IPS-NIHi7 (cell line): Measurements from ENCODE around the gene CACNB4.
"Not testable (repeated sequence)": the region's sequence is repeated elsewhere in the genome, so short reads cannot be mapped to it uniquely, and the experiment has no call there.

ENCODE experiments used
- DNase-seq: peaks from one replicate; pipeline ENCODE4 v3.0.0; 2012; ENCODE audit warnings: mixed read lengths; ENCODE audit errors: extremely low spot score

CACNB4 gene

GRCh38 chr2:152050915-152051314 lies 47.9 kb downstream of the CACNB4 start:
- no peak for DNase-seq

DNA sequence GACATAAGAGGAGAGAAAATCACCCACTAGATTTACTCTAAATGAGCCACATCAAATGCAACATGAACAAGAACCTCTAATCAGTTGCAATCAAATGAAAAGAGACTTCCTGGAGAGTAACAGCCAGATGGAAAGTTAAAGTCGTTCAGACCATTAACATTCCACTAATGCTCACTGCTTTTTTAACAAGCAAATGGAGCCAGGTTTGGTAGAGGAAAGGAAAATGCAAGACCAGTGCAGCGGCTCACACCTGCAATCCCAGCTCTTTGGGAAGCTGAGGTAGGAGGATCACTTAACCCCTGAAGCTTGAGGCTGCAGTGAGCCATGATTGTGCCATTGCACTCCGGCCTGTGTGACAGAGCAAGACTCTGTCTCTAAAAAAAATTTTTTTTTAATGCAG lies 48.5 kb downstream of the CACNB4 start:
- DNase-seq = peak; percentile 44

DNA sequence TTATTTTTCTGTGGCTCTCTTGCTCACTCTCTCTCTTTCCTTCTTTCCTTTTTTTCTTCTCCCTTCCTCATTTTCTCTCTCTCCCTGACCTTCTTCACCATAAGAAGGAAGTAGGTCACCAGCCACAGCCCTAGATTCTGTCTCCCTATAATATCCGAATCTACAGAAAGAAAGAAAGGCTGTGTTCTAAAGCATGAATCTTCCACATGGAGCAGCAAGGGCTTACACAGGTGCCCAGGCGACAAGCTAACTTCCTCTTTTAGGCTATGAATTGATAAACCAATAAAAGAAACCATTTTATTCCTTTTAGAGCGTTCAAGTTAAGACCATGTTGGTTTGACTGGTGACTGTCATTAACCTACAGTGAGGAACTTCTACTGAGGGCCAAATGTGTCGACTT lies 49.3 kb downstream of the CACNB4 start:
- no peak for DNase-seq

- DNase-seq = peak; percentile 43
Observed at GRCh38 chr2:152047824-152048471, 50.9 kb downstream of the CACNB4 start.

DNA sequence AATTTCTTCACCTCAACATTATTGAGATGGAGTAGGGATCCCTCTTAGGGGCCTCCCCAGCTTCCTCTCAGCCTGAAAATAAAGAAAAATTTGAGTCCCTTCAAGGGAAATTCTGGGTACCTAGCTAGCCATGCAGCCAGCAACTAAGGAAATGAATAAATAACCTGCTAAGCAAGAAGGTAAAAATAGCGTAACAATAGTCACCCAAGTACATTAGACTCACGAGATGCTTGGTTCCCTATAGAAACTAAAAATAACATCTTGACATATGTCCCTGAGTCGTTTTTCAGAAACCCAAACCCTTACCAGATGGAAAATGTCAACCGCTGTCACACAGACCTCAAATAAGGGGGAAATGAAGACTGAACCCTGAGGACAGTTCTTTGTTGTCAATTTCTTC lies 51.9 kb downstream of the CACNB4 start:
- no peak for DNase-seq

DNA sequence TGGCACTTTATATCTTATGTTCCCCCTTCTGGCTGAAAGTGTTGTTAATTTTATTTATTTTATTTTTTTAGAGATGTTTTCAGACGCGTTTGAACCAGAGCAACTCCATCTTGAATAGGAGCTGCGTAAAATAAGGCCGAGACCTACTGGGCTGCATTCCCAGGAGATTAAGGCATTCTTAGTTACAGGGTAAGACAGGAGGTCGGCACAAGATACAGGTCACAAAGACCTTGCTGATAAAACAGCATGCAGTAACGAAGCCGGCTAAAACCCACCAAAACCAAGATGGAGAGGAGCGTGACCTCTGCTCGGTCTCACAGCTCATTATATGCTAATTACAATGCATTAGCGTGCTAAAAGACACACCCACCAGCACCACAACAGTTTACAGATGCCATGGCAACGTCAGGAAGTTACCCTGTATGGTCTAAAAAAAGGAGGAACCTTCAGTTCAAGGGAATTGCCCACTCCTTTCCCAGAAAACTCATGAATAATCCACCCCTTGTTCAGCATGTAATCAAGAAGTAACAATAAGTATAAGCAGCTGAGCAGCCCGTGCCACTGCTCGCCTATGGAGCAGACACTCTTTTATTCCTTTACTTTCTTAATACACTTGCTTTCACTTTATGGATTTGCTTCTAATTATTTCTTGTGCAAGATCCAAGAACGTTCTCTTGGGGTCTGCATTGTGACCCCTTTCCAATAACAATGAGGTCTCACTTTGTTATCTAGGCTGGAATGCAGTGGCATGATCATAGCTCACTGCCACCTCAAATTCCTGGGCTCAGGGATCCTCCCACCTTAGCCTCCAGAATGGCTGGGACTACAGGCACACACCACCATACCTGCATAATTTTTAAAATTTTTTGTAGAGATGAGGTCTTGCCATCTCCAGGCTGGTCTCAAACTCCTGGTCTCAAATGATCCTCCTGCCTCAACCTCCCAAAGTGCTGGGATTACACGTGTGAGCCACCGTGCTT lies 55.9 kb downstream of the CACNB4 start:
- no peak for DNase-seq

GRCh38 chr2:152038441-152038958 lies 60.3 kb downstream of the CACNB4 start:
- no peak for DNase-seq

DNA sequence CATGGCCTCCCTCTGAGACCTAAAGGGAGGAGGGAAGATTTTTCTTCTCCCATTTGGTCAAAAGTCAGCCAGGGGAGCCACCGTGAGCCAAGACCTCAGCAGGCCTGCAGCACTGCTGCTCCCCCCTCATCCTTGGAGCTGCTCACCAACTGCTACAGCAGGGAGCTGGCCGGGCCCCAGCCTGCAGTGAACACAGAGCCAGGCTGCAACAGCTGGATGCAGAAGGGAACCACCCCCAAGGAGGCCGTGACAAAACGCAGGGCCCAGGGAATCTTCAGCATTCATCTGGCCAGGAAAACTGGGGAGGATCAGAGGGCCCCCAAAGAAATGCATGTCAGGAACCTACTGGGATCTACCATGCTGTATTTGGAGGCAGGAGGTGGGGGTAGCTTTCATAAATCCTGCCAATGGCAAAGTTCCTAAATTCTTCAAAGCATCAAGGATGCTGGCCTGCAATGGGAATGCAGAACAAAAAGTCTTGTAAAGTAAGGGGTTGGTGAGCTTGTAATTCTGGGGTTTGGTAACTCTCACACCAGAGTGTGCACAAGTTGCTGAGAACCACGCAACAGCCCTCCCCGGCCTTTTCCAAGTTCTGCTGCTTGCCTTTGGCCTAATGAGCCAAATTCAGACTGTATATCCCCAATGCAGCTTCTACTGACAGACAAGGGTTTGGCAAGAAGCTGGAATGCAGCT lies 61.0 kb downstream of the CACNB4 start:
- no peak for DNase-seq

DNA sequence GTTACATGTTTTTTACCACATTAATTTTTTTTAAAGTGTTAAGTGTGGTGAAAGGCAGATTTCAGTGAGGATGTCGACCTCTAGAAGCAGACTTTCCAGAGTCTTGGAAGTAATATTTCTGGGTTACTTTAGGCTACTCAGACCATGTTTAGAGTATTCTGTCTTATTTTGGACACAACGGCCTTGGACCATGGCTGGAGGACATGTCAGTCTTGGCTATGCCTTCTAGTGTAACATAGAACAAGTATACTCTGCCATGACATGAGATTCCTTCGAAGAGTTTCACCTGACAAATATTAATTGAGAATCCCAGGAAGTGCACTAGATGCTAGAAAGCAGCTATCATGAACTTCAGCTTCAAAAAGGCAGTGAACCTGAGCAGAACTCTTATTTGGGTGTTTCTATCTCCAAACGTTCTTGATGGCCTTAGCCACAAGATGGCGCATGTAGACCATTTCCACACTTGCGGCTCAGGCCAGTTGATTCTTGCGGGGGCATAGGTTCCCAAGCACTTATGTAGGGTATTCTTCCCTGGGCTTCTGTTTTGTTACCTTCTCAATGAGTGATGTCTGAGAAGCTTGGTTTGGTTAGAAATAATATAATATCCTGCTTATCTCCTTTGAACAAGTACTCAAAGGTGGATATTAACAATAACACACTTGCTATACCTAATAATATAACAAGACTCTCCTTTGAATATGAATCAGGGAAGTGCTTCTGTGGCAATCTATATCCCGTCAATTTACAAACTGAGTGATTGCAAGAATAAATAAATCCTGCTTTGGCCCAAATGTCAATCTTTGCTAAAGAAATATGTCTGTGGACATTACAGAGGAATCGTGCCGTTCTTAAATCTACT lies 62.0 kb downstream of the CACNB4 start:
- DNase-seq = peak; percentile 73

DNA sequence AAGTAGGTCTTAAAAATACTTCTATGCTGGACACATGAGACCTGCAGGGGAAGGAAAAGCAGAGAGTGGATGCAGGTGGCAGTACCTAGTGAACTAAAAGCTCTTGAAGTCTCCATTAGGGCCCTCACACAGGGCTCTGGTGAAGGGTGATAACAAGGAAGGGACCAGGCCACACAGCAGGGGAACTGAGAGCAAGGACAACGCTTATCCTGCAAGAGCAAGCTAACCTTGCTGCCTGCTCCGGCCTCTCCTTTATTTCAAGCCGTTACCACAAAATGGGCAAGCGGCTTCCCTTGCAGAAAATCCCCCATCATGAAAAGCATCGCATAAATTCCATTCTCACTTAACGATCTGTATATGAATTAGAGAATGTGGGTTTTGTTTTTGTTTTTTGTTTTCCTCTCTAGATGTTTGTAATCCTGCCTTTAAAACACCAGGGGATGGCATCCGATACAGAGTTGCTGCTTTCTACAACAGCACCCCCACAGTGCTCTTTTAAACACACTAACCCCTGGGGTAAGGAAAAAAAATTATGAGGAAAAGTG lies 64.5 kb downstream of the CACNB4 start:
- peak; percentile 29 for DNase-seq

DNA sequence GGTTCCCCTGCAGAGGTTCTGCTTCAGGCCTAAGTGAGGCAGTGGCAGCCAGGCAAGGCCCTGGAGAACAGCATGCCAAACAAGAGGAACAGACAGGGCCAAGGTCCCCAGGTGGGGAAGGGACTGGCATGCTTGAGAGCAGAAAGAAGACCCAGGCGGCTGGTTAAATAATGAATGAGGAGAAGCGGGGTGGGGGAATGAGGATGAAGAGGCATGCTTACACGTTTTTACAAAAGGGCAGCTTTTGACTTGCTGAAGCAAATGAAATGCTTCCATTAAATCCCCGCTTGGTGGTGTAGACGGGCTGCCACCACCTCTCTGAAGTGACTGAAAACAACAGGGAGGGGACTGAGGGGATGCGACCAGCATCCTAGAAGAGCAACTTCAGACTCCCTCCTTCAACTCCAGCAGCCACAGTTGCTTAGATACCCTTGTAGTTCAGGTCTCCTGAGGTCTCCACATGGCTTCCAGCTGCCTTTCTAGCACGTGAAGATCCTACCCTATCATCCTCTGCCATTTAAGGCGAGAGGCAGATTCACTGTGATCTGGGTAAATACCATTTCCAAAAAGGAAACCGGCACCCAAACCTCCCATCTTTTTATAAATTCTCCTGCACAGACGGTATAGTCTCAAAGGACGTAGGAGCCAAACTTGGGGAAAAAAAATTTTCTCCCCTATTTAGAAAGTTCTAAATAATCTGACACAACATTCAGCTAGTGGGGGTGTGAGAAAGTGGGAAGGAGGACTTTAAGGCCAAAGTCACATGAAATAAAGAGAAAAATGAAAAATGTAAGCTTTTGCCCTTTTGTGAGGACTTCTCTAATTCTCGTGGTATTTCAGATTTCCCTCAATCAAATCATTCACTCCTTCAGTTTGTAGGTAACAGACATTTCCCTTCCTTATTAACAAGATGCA lies 65.6 kb downstream of the CACNB4 start:
- DNase-seq = no peak

GRCh38 chr2:152031747-152032306 lies 67.0 kb downstream of the CACNB4 start:
- DNase-seq = no peak

GRCh38 chr2:152030596-152031328 lies 68.1 kb downstream of the CACNB4 start:
- not testable (repeated sequence) for DNase-seq

GRCh38 chr2:152028182-152028862 lies 70.5 kb downstream of the CACNB4 start:
- DNase-seq = no peak

DNA sequence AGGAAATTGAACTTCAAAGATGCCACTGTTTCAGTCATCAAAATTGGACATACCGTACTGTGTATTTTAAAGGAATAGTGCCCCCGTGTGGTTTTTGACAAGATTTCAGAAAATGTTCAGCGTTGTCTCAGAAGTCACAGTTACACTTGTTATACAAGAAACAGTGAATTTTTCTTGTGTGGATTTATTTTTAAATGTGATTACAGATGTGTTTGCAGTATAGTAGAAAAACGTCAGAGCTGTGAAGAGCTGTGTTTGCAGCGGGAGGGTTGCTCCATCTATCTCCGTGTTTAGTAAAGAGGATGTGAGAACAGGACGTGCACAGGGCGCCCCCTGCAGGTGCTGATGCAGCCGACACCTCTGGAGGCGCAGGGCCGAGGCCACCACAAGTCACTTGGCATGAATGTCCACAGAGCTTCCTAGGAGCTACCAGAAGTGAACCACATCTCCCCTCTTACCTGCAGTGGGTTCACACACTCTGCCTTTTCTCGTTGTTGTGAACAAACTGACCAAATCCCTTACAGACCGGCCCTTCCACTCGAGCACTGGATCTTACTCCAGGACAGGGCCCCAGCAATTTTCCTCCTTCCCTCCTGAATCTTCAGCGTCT lies 73.1 kb downstream of the CACNB4 start:
- DNase-seq = peak; percentile 67

DNA sequence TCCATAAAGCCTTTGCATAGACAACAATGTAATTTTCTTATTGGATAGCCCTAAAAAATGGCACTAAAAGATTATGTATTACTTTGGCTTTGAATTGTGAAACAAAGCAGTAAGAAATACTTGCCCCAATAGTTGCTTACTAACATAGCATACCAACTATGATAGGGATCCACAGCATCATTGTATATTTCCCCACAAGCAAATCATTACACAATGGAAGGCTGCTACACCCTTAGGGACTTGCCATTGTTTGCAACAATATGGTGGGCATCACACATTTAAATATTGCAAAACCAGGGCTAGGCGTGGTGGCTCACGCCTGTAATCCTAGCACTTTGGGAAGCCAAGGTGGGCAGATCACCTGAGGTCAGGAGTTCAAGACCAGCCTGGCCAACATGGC lies 74.4 kb downstream of the CACNB4 start:
- DNase-seq = no peak

DNA sequence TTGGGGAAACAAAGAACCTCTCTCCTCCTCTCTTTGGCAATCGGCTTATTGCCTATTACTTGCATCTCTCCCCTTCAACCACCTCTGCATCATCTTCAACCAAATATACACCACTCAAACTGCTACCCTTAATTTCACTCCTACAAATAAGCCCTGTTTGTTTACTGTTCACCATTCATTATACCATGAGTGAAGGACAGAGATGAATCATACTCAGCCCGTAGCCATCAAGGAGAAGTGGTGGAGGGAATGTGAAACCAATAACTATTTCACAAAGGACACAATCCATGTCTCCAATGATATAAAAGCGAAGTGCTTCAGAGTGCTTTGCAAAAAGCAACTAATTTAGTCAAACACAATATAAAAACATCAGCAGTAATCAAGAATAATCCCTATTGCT lies 76.8 kb downstream of the CACNB4 start:
- no peak for DNase-seq

DNA sequence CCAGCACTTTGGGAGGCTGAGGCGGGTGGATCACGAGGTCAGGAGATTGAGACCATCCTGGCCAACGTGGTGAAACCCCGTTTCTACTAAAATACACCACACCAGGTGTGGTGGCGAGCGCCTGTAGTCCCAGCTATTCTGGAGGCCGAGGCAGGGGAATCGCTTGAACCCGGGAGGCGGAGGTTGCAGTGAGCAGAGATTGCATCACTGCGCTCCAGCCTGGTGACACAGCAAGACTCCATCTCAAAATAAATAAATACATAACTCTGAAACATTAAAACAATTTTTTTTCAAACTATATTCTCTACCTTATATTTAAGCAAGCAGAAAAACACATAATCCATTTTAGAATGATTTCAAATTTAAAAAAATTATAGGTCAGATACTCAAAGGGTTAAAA lies 77.8 kb downstream of the CACNB4 start:
- DNase-seq = not testable (repeated sequence)
